Smooth muscle cell (in vitro differentiated cells): Measurements from ENCODE around the gene ADCY9. TPM values are rescaled to one million over a fixed set of nuclear protein-coding genes. Genes with fewer than 3 reads are reported as not detected.

ENCODE experiments used
- DNase-seq: peaks from one replicate; lab custom pipeline; 2025; ENCODE audit not compliant: unreplicated experiment; lab: John Stamatoyannopoulos, UW
- H2AFZ ChIP-seq: fragments of 200-600 bp; sonication (generic); 2 replicates; pipeline ENCODE4 v1.6.0; 2016; ENCODE audit warnings: antibody characterized with exemption, low read depth, mild to moderate bottlenecking
- H3F3A ChIP-seq: fragments of 200-600 bp; sonication (generic); 2 replicates; pipeline ENCODE4 v1.6.0; 2017; ENCODE audit warnings: antibody characterized with exemption, low read depth
- H3K27ac ChIP-seq: fragments of 200-600 bp; sonication (generic); 2 replicates; pipeline ENCODE4 v1.5.1; 2016; ENCODE audit warnings: low read depth, mild to moderate bottlenecking
- H3K27me3 ChIP-seq: fragments of 200-600 bp; sonication (generic); 2 replicates; pipeline ENCODE4 v1.6.1; 2016; ENCODE audit warnings: low read depth, mild to moderate bottlenecking
- H3K36me3 ChIP-seq: fragments of 200-600 bp; sonication (generic); 2 replicates; pipeline ENCODE4 v1.5.1; 2016; ENCODE audit warnings: low read depth
- H3K4me1 ChIP-seq: fragments of 200-600 bp; sonication (generic); 2 replicates; pipeline ENCODE4 v1.5.1; 2016; ENCODE audit warnings: low read depth
- H3K4me2 ChIP-seq: fragments of 200-600 bp; sonication (generic); 2 replicates; pipeline ENCODE4 v1.6.0; 2016; ENCODE audit warnings: mild to moderate bottlenecking
- H3K4me3 ChIP-seq: fragments of 200-600 bp; sonication (generic); 2 replicates; pipeline ENCODE4 v1.5.1; 2016; ENCODE audit warnings: mild to moderate bottlenecking
- H3K79me2 ChIP-seq: fragments of 200-600 bp; sonication (generic); 2 replicates; pipeline ENCODE4 v1.6.0; 2016; ENCODE audit warnings: low read depth, mild to moderate bottlenecking
- H3K9ac ChIP-seq: fragments of 200-600 bp; sonication (generic); 2 replicates; pipeline ENCODE4 v1.6.0; 2016; ENCODE audit warnings: low read depth
- H3K9me3 ChIP-seq: fragments of 200-600 bp; sonication (generic); replicated peaks from 2 replicates; pipeline ENCODE4 v1.5.1; 2016; ENCODE audit warnings: low read depth
- H4K20me1 ChIP-seq: fragments of 200-600 bp; sonication (generic); 2 replicates; pipeline ENCODE4 v1.6.0; 2016; ENCODE audit warnings: low read depth
- CTCF ChIP-seq: fragments of 200-600 bp; sonication (generic); IDR thresholded peaks from 2 replicates; pipeline ENCODE4 v1.5.1; 2017; ENCODE audit warnings: borderline replicate concordance, mild to moderate bottlenecking, antibody characterized with exemption; ENCODE audit not compliant: insufficient read depth, poor library complexity, severe bottlenecking
- WGBS: methylation state at CpG from one replicate; pipeline ENCODE4 v1.1.7; 2016; ENCODE audit warnings: low lambda C conversion rate; 5-methylcytosine and 5-hydroxymethylcytosine counted together
- polyA plus RNA-seq: library from polyadenylated mRNA; unstranded; fragments of >200 nt; fragmentation: Nextera tagmentation; extraction: Ambion mirVana; gene quantifications from 2 replicates; pipeline ENCODE4 v1.2.1, GENCODE V29; 2016
- total RNA-seq: library from RNA; depleted of rRNA; stranded (reverse); fragments of >200 nt; gene quantifications from 2 replicates; pipeline ENCODE4 v1.2.3, GENCODE V29; 2014

ADCY9 gene
- total and polyA plus RNA-seq, 2 experiments from 2014 or later, result 7.2 to 8.9 TPM

- no peak overlapping the region for H3K4me3 ChIP-seq
- 93% methylated on average over 7 of the region's 7 CpGs for WGBS
- TF ChIP-seq CTCF, result no peak
Measured at GRCh38 chr16:4004206-4004605, 112.0 kb downstream of the ADCY9 start.

GRCh38 chr16:4003576-4003975 is 112.7 kb downstream of the ADCY9 start:
- WGBS, result 97% methylated on average over 11 of the region's 11 CpGs

More at GRCh38 chr16:4004206-4004605, 112.0 kb downstream of the ADCY9 start:
- H3K36me3 ChIP-seq, result no peaks in the 10 kb centered on the region
- no peaks in the 10 kb centered on the region for H3K27me3 ChIP-seq
- no peak for DNase-seq
- no peaks in the 10 kb centered on the region for H3F3A ChIP-seq
- H2AFZ ChIP-seq, result no peak overlapping the region
- no peaks in the 10 kb centered on the region for H4K20me1 ChIP-seq
- no peaks in the 10 kb centered on the region for H3K9me3 ChIP-seq
- no peak overlapping the region for H3K4me2 ChIP-seq
- no peaks in the 10 kb centered on the region for H3K79me2 ChIP-seq
- H3K27ac ChIP-seq, result no peak overlapping the region
- peaks cover 7% of the 10 kb centered on the region for H3K4me1 ChIP-seq
- no peak overlapping the region for H3K9ac ChIP-seq

GRCh38 chr16:4003166-4003565 is 113.1 kb downstream of the ADCY9 start:
- no peaks in the 10 kb centered on the region for H4K20me1 ChIP-seq
- H3K27ac ChIP-seq, result no peak overlapping the region
- no peaks in the 10 kb centered on the region for H3K9me3 ChIP-seq
- H3K4me2 ChIP-seq, result no peak overlapping the region
- no peaks in the 10 kb centered on the region for H3K27me3 ChIP-seq
- no peak overlapping the region for H3K9ac ChIP-seq
- no peak overlapping the region for H3K4me3 ChIP-seq
- TF ChIP-seq CTCF, result no peak
- no peaks in the 10 kb centered on the region for H3K36me3 ChIP-seq
- H2AFZ ChIP-seq, result no peak overlapping the region
- 89% methylated on average over 19 of the region's 19 CpGs for WGBS
- peaks cover 13% of the 10 kb centered on the region for H3K4me1 ChIP-seq
- no peak for DNase-seq
- no peaks in the 10 kb centered on the region for H3F3A ChIP-seq
- no peaks in the 10 kb centered on the region for H3K79me2 ChIP-seq

More at GRCh38 chr16:4003576-4003975, 112.7 kb downstream of the ADCY9 start:
- Histone ChIP-seq H3K4me3 (no peak overlapping the region), H3K4me1 (peaks cover 13% of the 10 kb centered on the region), H3K9me3 (no peaks in the 10 kb centered on the region), H3F3A (no peaks in the 10 kb centered on the region), H3K36me3 (no peaks in the 10 kb centered on the region), H3K27ac (no peak overlapping the region), H3K9ac (no peak overlapping the region), H3K4me2 (no peak overlapping the region), H4K20me1 (no peaks in the 10 kb centered on the region), H2AFZ (no peak overlapping the region), H3K27me3 (no peaks in the 10 kb centered on the region), H3K79me2 (no peaks in the 10 kb centered on the region)
- DNase-seq, result no peak
- TF ChIP-seq CTCF, result no peak

GRCh38 chr16:4002121-4002520 is 114.1 kb downstream of the ADCY9 start:
- Histone ChIP-seq H3K79me2 (no peaks in the 10 kb centered on the region), H3K27me3 (no peaks in the 10 kb centered on the region), H3K4me3 (no peak overlapping the region), H4K20me1 (no peaks in the 10 kb centered on the region), H3K9ac (no peak overlapping the region), H2AFZ (no peak overlapping the region), H3K36me3 (no peaks in the 10 kb centered on the region), H3K27ac (no peak overlapping the region), H3K4me1 (peaks cover 13% of the 10 kb centered on the region), H3K9me3 (no peaks in the 10 kb centered on the region), H3K4me2 (no peak overlapping the region), H3F3A (no peaks in the 10 kb centered on the region)
- no peak for DNase-seq
- WGBS, result 96% methylated on average over 2 of the region's 2 CpGs
- TF ChIP-seq CTCF, result no peak
